GM18951 (cell line): ENCODE data around the gene WAPL.

Experiments
- POLR2A ChIP-seq: IDR thresholded peaks from 4 replicates; pipeline ENCODE4 v1.6.1; 2011; ENCODE audit warnings: mild to moderate bottlenecking; ENCODE audit not compliant: insufficient read length, insufficient read depth; ENCODE audit errors: extremely low read depth
- in situ Hi-C: fragments of 300-500 bp; cut with MboI; formaldehyde crosslinking; loops from one replicate; pipeline ENCODE4 v1.12.0; 2022; ENCODE audit warnings: low sequenced_read_pairs, mixed read lengths, inconsistent platforms; ENCODE audit not compliant: unreplicated experiment

Gene WAPL

DNA sequence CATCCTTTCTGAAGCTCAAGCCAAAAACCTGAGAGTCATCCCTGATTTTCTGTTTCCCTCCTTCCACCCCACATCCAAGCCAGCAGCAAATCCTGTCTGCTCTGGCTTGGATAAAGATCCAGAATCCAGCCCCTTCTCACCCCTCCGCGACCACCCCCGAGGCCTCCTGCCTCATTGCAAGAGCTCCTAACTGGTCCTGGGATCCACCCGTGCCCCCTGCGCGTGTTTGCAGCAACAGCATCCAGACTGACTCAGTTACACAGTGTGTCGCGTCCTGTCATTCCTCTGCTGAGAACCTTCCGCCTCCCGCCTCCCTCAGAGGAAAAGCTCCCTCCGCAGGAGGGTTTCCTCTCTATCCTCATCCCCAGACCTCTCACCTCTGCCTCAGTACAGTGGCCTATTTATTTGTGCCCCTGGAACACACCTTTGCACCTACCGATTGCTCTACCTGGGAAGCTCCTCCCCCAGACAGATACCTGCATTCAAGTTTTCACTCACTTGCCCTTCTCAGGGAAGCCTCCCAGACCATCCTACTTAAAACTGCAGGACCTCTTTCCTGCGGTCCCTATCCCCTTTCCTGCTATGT lies 133.4 kb downstream of the WAPL start:
- no peak for TF ChIP-seq POLR2A
- in situ Hi-C loops, result no loop called here

DNA sequence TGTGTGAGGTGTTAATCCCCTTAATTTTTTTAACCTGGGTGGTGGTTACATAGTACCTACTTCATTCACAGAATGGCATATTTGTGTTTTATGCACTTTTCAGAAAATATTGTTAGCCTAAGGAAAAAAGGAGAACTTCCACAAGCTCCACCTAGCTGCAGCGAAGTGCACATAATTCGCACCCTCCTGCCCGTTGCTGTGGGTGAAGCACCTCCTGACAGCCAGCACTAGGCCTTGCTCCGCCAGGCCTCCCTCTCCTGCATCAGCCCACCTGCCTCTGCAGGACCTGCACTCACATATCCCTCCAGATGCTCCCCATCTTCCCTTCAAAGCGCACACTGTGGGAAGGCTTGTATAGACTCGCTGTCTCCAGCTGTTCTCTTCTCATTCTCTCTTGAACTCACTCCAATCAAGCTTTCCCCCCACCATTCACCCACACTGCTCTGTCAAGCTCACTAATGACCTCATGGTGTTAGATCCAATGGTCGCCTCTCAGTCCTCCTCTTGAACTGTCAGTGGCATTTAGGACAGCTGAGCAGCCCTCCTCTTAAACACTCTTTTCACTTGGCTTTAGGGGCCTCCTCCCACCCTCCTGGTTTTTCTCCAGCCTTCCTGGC lies 134.3 kb downstream of the WAPL start:
- in situ Hi-C loops, result no loop called here

DNA sequence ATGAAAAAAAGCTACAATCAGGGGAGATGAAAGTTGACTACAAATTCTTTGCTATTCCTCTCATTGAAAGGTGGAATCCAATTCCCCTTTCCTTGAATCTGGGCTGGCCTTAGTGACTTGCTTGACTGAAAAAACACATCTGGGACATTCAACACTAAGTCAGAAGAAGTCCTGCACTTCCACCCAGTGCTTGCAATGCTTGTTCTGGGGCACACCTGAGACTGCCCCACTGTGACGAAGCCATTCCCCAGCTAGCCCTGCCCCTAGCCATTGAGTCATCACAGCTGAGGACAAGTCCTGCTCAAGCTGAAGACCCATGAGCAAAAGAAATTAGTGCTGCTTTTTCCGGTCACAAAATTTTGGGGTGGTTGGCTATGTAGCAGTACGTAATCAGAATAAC lies 135.8 kb downstream of the WAPL start:
- in situ Hi-C loops, result no loop called here

More for the DNA sequence above, 134.3 kb downstream of the WAPL start:
- no peak for TF ChIP-seq POLR2A

More for the DNA sequence above, 135.8 kb downstream of the WAPL start:
- no peak for TF ChIP-seq POLR2A
